Measurements from ENCODE around the gene KLHL6.

Gene KLHL6

DNA sequence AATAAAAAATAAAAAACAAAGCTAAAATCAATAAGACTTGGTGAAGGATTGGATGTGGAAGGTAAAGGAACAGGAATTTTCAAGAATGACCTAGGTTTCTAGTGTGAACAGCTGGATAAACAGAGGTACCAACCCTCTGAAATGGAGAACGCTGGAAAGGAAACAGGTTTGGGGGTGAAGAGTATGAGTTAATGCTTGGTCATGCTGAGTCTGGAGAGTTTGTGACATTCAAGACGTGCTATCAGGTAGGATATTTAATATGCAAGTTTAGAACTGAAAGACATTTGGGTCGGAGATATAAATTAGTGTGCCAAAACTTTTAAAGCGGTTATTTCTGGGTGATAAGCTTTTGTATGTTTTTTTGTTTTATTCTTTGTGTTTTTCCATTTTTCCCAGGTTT, 11.4 kb upstream of the KLHL6 start:
- no peak for DNase-seq (ENCODE audit: low spot score)

DNA sequence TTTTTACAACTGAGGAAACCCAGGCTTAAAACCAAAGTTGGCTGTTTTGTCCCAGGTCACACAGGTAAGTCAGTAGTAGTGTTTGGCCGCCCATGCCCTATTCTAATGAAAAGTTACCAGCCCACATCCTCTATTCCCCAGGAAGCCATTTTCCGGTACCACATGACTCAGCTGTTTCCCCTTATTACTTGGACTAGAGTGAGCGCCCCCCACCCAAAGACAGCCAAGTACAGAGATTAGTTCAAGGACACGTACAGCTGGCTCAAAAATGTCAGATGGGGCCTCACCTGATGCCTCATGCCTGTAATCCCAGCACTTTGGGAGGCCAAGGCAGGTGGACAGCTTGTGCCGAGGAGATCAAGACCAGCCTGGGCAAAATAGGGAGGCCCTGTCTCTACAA, 8.5 kb upstream of the KLHL6 start:
- no peak for DNase-seq (ENCODE audit: low spot score)

DNA sequence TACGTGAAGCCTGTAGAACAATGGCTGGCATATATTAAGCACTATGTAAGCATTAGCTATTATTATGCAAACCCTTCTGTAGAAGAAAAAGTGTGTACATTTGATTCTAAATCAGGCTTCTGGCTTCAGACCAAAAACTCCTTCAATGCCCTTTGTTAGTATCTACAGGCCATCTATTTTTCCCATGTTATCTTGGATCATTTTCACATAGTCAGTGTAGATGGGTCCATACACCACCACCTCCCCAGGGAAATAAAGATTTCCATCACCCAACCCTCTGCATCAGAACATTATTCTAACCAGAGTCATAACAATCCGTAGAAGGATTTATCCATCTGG, 8.0 kb upstream of the KLHL6 start:
- DNase-seq (ENCODE audit: low spot score): no peak

DNA sequence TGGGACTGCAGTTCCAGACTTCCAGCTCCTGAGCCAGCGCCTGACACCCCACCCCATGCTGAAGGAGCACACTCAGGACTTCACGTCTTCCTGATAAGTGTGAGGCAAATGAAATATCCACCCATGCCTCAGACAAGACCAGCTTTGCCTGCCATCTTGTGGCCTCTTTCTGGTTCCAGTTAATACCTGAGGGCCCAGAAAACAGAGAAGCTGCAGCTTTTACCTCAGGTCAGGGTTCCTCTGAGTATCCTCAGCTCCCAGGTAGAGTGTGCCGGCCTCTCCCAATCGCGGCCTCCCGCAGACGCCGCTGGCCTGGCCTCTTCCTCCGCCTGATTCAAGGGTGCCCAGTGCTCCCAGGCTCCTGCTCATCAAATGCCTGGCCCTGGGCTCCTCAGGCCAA, 5.1 kb upstream of the KLHL6 start:
- DNase-seq (ENCODE audit: low spot score): no peak

DNA sequence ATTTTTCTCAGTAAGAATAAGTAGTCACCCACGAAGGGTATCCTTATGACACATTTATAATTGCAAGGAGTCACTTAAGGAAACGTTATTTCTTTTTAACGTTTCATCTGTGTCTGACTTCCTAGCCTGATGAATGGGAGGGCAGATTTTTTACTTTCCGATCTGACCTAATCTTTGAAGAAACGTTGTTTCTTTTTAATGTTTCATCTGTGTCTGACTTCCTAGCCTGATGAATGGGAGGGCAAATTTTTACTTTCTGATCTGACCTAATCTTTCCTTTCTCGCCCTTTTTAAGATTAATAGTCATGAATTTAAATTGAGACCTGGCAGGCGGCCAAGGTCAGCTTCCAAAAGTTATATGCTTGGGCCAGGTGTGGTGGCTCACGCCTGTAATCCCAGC, 3.0 kb upstream of the KLHL6 start:
- DNase-seq (ENCODE audit: low spot score): no peak

DNA sequence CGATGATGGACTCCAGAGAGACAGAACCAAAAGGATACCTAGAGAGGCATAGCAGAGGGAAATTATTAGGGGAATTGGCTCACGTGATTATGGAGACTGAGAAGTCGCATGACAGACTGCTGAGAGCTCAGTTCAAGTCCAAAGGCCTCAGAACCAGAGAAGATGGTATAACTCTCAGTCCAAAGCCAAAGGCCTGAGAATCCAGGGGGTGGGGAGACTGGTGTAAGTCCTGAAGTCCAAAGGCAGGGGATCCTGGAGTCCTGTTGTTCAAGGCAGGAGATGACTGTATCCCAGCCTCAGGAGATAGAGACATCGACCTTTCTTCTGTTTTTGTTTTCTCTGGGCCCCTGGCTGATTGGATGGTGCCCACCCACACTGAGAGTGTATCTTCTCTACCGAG, 1.2 kb upstream of the KLHL6 start:
- no peak for DNase-seq (ENCODE audit: low spot score)

DNA sequence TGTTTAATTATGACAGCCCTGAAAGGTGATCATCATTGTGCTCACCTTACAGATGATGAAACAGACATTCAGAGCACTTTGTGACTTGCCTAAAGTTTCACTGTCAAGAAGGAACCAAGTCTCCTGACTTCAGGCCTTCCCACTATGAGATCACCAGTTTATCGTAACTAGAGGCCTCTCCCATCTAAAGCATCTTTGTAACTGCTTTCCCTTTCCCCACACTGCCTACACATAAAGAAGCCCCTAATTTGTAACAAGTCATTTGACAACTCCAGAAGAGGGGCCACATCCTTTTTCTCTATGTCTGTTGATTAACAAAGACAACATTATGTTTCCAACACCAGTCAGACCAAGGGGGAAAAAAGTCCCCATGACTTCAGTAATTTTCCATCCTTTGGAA, 1.1 kb downstream of the KLHL6 start:
- DNase-seq (ENCODE audit: low spot score): no peak

DNA sequence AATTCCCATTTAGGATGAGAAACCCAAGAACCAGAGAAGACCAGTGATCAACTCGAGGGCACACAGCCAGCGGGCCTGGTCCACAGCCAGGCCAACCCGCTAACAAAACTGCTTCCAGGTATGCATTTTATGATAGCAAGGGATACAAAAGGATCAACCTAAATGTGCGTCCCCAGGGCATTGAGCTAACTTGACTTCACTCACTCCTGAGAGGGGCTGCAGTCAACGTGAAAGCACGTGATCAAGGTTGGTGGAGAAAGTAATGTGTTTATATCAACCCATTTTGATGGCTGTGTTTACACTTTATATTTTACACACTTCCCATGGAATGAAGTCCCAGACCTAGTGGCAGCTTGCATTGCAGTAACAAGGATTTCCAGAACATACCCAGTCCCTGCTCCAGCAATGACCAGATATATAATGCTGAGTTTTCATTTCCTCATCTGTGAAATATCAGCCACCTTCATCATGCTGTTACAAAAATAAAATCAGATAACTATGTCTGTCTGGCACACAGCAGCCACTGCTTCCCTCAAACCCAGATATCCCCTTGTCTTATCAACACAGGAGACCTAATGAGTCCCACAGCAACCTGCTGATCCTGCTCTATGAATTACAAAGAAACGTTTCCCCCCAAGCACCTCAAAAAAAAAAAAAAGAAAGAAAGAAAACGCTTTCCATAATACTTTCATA, 2.0 kb downstream of the KLHL6 start:
- no peak for DNase-seq (ENCODE audit: low spot score)

DNA sequence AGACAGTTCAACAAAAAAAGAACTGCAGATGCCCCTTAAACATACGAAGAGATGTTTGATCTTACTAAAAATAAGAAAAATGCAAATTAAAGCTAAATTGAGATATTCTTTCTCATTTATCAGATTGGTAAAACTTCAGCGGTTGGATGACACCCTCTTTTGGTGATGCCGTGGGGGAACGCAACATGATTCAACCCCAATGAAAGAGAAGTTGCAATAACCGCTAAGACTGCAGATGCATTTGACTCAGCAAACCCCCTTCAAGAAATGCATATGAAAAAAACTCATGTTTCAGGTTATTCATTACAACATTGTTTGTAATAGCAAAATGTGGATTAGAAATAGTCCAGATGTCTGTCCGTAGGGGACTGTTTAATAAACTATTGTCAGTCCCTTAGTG, 3.6 kb downstream of the KLHL6 start:
- no peak for DNase-seq (ENCODE audit: low spot score)

DNA sequence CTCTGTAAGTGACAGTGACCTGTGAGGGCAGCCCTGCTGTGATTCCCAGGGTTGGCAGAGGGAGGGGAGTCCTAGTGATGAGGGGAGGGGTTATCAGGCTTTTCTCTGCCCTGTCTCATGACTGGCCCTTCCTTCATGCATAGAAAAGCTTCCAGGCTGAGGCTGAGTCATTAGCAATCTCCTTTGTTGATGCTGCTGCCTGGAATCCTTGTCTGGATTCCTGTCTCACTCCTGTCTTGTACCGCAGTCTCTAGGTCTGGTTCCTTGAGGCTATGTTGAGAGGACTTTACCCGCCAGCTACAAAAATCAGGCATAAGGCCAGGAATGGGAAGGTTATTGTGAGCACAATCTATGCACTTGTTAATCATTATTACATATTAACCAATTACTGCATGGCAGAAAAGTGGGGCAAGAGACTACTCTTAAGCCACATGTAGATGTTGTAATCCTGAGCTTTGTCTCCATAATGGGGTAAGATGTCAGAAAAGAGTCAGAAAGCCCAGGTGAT, 7.2 kb downstream of the KLHL6 start:
- no peak for DNase-seq (ENCODE audit: low spot score)

DNA sequence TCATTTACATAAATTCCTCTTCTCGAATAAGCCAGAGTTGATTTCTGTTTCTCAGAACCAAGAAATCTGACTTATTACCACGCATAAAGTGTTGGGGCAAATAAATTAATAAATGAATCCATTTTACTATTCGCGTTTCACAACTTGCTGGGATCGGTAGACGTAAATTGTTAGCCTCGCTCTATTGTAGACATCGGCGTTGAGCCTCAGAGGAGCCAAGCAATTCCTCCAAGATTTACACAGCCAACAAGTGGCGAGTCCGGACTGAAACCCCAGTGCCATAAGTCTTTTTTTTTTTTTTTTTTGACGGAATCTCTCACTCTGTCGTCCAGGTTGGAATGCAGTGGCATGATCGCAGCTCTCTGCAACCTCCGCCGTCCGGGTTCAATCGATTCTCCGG, 8.9 kb downstream of the KLHL6 start:
- DNase-seq (ENCODE audit: low spot score): no peak

DNA sequence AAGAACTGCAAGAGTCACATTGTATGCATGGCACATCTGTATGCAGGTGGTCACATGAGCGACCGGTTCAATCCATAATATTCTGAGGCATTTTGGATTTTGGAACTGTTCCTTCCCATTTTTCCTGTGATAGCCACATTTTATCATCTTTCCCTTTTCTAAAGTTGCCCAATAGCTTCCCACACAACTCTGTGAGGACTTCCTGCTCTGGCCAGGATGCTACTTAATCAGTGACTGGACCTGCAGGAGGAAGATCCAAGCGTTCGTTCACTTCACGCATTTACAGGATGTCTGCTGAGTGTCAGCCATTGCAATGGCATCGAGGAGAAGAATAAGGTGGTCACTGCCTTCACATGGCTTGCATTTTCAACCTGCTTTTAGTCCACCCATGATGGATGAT, 9.8 kb downstream of the KLHL6 start:
- no peak for DNase-seq (ENCODE audit: low spot score)

DNA sequence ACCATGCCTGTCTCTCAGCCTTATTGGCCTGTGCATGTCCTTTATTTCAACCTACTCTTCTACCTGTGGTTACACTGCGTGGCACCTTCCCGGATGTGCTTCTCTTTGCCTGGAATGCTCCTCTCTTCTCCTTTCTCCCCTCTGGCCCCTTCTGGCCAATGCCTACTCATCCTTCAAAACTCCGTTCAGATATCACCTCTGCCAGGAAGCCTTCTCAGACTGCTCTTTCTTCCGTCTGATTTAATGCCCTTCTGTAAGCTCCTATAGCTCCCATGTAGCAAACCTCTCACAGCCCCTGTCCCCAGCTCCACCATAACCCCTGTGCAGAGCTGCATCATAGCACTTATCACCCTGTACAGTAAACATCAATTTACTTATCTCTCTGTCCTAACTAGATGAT, 13.2 kb downstream of the KLHL6 start:
- DNase-seq (ENCODE audit: low spot score): no peak

DNA sequence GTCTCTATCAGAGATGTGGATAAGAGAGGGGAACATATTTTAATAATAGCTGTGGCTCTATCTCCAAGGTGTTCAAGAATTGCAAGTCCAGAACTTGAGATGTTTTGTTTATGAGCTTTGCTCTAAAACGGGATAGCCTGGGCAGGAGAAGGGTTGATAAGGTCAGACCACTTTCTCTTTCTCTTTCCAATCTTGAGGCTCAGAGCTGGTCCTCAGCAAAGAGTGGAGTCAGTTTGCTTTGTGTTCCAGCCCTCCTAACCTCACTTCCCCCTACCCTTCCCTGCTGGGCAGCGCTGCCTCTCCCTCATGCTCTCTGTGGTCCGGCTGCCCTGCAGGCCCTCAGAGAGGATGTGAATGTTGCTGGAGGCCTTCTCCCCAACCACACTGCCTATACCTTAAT, 13.8 kb downstream of the KLHL6 start:
- DNase-seq (ENCODE audit: low spot score): peak; percentile 68

DNA sequence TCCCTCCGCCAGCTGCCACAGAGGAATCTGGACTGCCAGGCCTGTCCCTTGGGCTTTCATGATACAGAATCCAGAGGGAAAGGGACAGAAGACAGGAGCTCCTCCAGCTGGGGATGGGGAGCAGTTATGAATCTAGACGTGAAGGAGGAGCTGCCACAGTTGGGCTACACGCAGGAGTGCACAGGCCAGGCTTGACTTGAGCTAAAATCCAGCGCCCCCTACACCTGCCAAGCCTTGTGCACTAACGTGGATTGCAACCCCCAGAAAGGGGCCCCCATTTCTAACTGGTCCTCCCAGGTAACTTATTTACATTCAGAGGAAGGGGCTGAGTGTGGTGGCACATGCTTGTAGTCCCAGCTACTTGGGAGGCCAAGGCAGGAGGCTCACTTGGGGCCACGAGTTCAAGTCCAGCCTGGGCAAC, 14.3 kb downstream of the KLHL6 start:
- DNase-seq (ENCODE audit: low spot score): no peak

DNA sequence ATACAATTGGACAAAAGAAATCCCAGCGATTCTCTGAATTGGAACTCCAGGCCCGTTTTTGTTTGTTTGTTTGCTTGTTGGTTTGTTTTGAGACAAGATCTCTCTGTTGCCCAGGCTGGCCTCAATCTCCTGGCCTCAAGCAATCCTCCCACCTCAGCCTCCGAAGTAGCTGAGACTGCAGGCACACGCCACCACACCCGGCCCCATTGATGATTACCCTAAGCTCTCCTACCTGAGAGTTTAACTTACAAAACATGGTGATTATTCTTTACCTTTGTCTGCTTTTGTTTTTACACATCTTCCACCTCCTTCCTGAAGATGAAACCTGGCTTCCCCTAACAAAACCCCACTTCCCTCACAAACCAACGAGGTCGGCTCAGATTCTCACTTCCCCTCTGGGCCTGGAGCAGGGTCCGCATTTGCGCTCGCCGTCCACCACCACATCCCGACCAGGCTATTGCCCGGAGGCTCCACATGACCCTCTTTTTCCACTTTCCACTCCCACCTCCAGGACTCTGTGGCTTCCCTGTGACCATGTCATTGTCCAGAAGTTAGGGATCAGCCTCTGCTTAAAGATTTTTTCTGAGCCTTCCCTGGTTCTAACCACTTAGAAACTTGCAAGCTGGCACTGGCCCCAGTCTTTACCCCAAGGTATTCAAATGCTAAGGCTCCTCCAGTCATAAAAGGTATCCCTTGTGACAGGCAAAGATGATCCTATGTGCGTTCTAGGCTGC, 14.8 kb downstream of the KLHL6 start:
- DNase-seq (ENCODE audit: low spot score): peak; percentile 61

DNA sequence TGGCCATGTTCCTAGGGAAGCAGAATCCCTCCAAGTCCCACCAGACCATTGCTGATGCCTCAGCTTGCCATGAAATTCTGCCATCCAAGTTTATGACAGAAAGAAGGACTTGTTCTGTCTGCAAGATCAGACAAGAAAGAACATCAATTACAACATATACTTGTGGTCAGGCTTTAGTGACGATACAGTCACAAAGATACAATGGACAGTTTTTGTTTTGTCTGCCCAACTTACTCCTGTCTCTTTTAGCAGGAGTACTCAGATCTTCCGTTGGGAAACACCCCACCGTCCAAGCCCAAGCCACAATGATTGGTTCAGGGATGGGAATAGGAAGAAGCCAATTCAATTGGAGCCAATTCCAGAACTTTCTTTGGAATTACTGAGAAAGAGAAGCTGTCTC, 15.7 kb downstream of the KLHL6 start:
- DNase-seq (ENCODE audit: low spot score): no peak

DNA sequence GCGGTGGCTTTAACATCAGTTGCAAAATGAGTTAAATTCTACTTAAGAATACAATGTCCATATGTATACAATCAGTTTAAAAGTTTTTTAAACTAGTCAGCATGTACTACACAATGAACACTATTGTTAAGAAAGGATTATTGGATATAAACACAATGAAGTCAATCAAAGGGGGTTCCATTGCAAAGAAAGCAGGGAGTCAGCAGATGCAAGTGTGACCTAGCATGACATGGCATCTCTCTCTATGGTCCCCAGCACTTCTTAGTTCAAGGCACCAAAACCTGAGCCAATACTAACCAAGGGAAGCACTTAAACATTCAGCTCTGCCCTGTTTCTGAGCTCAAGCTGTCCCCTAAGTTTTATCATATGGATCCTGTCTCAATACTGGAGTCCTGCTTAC, 17.0 kb downstream of the KLHL6 start:
- no peak for DNase-seq (ENCODE audit: low spot score)

DNA sequence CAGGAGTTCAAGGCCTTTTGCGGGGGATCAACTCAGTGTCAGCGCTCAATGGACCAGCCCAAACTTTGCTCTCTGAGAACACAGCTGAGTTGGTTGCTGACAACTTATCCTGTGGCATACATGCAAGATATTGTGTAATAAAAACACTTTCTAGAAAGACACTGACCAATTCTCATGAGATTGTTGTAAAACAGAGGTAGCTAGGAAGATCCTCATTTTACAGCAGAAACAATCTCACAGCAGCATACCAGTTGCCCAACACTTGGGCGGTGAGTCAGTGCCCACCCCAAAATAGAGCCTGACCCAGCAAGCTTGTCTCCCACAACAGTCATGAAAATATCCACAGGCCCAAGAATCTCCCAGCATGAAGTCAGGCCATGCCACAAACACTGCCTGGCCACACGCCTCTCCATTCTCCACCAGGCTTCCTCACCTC, 18.2 kb downstream of the KLHL6 start:
- DNase-seq (ENCODE audit: low spot score): peak; percentile 68

DNA sequence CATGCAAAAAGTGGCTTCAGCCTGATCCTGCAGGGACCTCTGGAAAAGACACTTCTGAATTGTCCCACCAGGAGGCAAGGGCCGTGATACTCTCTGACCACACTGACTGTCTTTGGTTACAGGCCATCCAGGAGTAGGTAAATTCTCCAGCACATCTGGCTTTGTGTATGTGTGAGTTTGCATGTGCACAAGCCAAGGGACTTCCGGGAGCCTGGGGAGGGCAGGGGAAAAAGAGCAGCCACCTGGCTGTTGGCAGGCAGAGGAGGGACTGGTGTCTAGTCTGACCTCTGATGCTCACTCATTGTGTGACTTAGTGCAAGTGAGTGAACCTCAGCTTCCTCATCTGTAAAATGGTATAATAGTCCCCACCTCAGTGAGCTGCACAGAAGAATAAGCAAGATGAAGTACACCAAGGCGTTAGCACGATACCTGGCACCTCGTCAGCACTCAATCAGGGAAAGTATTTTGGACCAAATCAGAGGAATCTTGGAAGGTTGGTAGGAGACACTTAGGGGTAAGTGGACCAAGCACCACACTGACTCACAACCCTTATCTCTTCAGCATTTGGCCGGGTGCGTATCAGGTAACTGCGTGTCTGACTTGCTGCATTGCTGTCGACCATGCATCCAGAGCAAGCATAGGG, 19.1 kb downstream of the KLHL6 start:
- DNase-seq (ENCODE audit: low spot score): no peak

DNA sequence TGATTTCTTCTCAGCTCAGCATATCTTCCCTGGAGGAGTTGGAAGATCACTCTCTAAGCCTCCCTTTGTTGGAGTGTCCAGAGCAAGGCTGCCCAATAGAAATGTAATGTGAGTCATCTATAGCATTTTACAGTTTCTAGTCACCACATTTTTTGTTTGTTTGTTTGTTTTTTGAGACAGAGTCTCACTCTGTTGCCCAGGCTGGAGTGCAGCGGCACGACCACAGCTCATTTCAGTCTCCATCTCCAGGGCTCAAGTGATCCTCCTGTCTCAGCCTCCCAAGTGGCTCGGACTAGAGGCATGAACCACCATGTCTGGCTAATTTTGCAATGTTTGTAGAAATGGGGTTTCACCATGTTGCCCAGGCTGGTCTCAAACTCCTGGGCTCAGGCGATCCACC, 21.3 kb downstream of the KLHL6 start:
- no peak for DNase-seq (ENCODE audit: low spot score)

DNA sequence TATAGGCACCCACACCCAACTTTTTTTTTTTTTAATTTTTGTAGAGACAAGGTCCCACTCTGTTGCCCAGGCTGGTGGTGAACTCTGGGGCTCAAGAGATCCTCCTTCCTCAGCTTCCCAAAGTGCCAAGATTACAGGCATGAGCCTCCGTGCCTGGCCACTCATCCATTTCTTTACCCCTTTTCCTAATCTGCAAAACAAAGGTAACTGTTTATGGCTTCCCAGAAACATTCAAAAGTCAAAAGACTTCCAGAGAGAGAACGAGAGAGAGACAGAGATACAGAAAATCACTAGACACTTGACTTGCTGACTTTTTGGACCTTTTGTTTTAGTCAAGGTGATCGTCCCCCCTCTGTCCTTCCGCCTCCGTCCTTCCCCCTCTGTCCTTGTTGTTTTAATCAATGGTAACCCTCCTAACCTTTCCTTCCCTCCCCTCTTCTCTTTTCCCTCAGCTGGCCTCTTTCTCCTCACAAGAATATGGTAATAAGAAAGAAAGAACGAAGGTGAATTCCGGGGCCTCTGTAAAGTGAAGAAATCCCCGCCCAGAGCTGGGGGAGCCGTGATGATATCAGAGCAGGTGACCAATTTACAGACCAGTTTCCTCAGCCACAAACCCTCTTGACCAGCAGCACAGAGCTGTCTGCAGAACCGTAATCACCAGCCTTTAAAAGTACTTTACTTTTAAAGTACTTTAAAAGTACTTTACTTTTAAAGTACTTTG, 21.9 kb downstream of the KLHL6 start:
- no peak for DNase-seq (ENCODE audit: low spot score)
